Measurements from ENCODE around the gene NUCB1. TPM values are rescaled to one million over a fixed set of nuclear protein-coding genes. Genes with fewer than 3 reads are reported as not detected.
A peak's percentile ranks its signal among the peaks of the same experiment; 100 is the strongest.
"Not testable (repeated sequence)": the region's sequence is repeated elsewhere in the genome, so short reads cannot be mapped to it uniquely, and the experiment has no call there.

Gene NUCB1
- total RNA-seq, 1 donor from 2014 or later, result 250 TPM

GRCh38 chr19:48900477-48901406 lies 630 bp downstream of the NUCB1 start:
- DNase-seq (ENCODE audit: low read depth), result no peak
- TF ChIP-seq, protein P1, sequence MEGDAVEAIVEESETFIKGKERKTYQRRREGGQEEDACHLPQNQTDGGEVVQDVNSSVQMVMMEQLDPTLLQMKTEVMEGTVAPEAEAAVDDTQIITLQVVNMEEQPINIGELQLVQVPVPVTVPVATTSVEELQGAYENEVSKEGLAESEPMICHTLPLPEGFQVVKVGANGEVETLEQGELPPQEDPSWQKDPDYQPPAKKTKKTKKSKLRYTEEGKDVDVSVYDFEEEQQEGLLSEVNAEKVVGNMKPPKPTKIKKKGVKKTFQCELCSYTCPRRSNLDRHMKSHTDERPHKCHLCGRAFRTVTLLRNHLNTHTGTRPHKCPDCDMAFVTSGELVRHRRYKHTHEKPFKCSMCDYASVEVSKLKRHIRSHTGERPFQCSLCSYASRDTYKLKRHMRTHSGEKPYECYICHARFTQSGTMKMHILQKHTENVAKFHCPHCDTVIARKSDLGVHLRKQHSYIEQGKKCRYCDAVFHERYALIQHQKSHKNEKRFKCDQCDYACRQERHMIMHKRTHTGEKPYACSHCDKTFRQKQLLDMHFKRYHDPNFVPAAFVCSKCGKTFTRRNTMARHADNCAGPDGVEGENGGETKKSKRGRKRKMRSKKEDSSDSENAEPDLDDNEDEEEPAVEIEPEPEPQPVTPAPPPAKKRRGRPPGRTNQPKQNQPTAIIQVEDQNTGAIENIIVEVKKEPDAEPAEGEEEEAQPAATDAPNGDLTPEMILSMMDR (conservative IDR thresholded peaks at IDR 0.05; ENCODE audit: low read depth, low read length), result no peak
- H3K4me3 ChIP-seq (ENCODE audit: low read depth, low read length), result peak overlapping the region; percentile 98

GRCh38 chr19:48902291-48902690 lies 2.2 kb downstream of the NUCB1 start:
- DNase-seq (ENCODE audit: low read depth), result not testable (repeated sequence)

GRCh38 chr19:48903788-48904187 lies 3.7 kb downstream of the NUCB1 start:
- DNase-seq (ENCODE audit: low read depth); H3K4me3 ChIP-seq (ENCODE audit: low read depth, low read length): not testable (repeated sequence)

More at GRCh38 chr19:48902291-48902690, 2.2 kb downstream of the NUCB1 start:
- H3K4me3 ChIP-seq (ENCODE audit: low read depth, low read length), result not testable (repeated sequence)

DNA sequence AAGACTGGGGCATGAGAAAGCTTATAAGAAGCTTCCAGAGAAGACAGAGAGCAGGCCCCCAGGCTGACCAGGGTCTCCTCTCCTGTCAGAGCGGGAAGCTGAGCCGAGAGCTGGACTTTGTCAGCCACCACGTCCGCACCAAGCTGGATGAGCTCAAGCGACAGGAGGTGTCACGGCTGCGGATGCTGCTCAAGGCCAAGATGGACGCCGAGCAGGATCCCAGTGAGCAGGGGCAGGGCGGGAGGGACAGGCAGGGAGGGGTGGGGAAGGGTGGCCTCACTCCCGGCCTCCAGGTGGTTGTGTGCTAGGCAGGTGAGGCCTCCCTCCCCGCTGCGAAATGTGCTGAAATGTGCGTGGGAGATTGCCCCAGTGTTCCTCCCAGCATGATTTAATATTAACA lies 5.6 kb downstream of the NUCB1 start:
- DNase-seq (ENCODE audit: low read depth), result no peak
- TF ChIP-seq, protein P1 (conservative IDR thresholded peaks at IDR 0.05; ENCODE audit: low read depth, low read length), result no peak
- no peak overlapping the region for H3K4me3 ChIP-seq (ENCODE audit: low read depth, low read length)

DNA sequence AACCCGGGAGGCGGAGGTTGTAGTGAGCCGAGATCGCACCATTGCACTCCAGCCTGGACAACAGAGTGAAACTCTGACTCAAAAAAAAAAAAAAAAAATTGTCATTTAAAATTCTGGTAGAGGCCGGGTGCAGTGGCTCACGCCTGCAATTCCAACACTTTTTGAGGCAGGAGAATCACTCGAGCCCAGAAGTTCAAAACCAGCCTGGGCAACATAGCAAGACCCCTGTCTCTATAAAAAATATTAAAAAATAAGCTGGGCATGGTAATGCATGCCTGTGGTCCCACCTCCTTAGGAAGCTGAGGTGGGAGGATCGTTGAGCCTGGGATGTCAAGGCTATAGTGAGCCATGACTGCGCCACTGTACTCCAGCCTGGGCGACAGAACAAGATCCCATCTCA lies 6.2 kb downstream of the NUCB1 start:
- no peak for DNase-seq (ENCODE audit: low read depth)
- TF ChIP-seq, protein P1 (conservative IDR thresholded peaks at IDR 0.05; ENCODE audit: low read depth, low read length), result no peak
- no peak overlapping the region for H3K4me3 ChIP-seq (ENCODE audit: low read depth, low read length)

DNA sequence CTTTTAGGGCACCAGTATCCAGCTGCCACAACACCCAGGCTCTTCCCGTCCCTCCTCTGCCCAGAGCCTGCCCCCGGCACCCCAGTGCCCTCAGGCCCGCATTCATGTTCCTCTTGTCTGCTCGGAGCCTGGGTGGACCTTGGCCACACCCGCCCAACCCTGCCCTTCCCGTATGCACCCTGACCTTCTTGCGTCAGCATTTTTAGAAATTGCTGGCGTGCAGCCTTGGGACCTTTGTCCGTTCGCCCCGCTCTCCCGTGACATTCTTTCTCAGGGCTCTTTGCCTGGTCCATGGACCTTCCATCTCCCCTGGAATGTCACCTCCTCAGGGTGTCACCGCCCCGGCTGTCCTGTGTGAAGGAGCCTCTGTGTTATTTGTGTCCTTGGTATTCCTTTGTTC lies 7.6 kb downstream of the NUCB1 start:
- no peak for DNase-seq (ENCODE audit: low read depth)
- TF ChIP-seq, protein P1 (conservative IDR thresholded peaks at IDR 0.05; ENCODE audit: low read depth, low read length), result no peak
- no peak overlapping the region for H3K4me3 ChIP-seq (ENCODE audit: low read depth, low read length)

DNA sequence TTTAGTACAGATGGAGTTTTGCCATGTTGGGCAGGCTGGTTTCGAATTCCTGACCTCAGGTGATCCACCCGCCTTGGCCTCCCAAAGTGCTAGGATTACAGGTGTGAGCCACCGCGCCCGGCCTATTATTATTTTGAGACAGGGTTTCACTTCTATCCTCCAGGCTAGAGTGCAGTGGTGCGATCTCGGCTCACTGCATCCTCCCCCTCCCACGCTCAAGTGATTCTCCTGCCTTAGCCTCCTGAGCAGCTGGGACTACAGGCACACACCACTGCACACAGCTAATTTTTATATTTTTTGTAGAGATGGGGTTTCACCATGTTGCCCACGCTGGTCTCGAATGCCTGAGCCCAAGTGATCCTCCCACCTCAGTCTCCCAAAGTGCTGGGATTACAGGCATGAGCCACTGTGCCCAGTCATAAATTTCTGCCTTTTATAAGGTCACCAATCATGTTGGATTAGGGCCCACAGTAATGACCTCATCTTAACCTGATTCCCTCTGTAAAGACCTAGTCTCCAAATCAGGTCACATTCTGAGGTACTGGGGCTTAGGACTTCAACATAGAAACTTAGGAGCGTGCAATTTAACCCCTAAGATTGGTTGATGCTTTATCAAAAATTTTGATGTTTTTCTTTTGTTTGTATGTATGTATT lies 9.4 kb downstream of the NUCB1 start:
- H3K4me3 ChIP-seq (ENCODE audit: low read depth, low read length); DNase-seq (ENCODE audit: low read depth): not testable (repeated sequence)

DNA sequence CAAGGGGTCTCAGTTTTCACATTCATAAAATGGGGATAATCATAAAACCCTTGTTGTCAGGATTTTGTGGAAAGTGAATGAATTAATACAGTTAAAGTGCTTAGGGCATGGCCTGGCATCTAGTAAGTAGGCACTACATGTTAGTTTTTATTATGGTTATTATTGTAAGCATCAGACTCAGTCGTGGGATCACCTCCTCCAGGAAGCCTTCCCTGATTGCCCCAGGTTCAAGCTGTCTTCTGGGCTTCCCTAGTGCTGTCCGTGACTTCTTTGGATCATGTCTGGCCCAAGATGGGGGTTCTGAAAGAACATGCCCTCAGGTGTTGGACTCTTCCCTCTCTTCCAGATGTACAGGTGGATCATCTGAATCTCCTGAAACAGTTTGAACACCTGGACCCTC lies 10.7 kb downstream of the NUCB1 start:
- H3K4me3 ChIP-seq (ENCODE audit: low read depth, low read length), result no peak overlapping the region
- TF ChIP-seq, protein P1 (conservative IDR thresholded peaks at IDR 0.05; ENCODE audit: low read depth, low read length), result no peak
- DNase-seq (ENCODE audit: low read depth), result no peak

All from epithelial cell of proximal tubule (primary cell).